Left ventricle myocardium superior (tissue), 1 donor: Measurements from ENCODE around the gene ANO9. TPM values are rescaled to one million over a fixed set of nuclear protein-coding genes. Genes with fewer than 3 reads are reported as not detected.
A peak's percentile ranks its signal among the peaks of the same experiment; 100 is the strongest.

Experiments
- ATAC-seq: fragments of 200-7000 bp; cut with Tn5 transposase; one replicate; pipeline ENCODE4 v1.9.1; 2020; ENCODE audit warnings: mild to moderate bottlenecking, moderate library complexity
- DNase-seq: peaks from one replicate; pipeline ENCODE4 v3.0.0-alpha.2; 2020
- intact Hi-C: fragments of 100-400 bp; cut with micrococcal nuclease; formaldehyde crosslinking; loops from one replicate; pipeline ENCODE4 v1.11.0; 2022
- long read RNA-seq: library from polyadenylated mRNA; unstranded; transcript quantifications from one replicate; pipeline ENCODE4 v2.0.0, GENCODE V29; 2021
- total RNA-seq: library from RNA; stranded (reverse); fragmentation: NEBNext Ultra II Directional; extraction: Animal tissue kit (Norgen Biotek cat#: 25700); gene quantifications from one replicate; pipeline ENCODE4 v1.2.1, GENCODE V29; 2021
- donor health status: DM: no; HTN: yes; CAD: no; lungs with severe emphysema.

Gene ANO9, protein sequence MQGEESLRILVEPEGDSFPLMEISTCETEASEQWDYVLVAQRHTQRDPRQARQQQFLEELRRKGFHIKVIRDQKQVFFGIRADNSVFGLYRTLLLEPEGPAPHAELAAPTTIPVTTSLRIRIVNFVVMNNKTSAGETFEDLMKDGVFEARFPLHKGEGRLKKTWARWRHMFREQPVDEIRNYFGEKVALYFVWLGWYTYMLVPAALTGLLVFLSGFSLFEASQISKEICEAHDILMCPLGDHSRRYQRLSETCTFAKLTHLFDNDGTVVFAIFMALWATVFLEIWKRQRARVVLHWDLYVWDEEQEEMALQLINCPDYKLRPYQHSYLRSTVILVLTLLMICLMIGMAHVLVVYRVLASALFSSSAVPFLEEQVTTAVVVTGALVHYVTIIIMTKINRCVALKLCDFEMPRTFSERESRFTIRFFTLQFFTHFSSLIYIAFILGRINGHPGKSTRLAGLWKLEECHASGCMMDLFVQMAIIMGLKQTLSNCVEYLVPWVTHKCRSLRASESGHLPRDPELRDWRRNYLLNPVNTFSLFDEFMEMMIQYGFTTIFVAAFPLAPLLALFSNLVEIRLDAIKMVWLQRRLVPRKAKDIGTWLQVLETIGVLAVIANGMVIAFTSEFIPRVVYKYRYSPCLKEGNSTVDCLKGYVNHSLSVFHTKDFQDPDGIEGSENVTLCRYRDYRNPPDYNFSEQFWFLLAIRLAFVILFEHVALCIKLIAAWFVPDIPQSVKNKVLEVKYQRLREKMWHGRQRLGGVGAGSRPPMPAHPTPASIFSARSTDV
- total RNA-seq: 1.3 TPM
- long read RNA-seq: 0 reads

- intact Hi-C loops: no loop called here
- ATAC-seq (no peak), DNase-seq (peak; percentile 34)
These were observed at the start of gene ANO9 for GRCh38 chr11:441418-442274. Gene ANO9 (minus strand): TSS chr11:442011. CDS start chr11:441926, 85 bp downstream.

DNA sequence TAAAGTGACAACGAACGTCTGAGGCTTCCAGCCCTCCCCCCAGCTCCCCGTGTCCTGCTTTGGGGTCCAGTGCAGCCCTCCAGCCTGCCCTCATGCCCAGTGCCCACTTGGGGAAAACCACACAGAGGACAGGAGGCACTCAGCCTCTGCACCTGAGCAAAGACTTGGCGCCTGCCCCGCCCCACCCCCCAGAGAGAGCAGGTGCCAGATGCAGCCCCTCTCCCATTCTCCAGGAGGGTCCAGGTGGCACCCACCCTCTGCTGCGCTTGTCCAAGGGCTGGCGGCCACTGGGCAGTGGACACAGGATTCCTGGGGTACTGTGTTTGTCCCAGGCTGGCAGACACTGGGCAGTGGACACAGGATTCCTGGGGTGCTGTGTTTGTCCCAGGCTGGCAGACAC lies 49.5 kb upstream of the ANO9 start:
- intact Hi-C loops: no loop called here
- DNase-seq: no peak
- ATAC-seq: no peak

DNA sequence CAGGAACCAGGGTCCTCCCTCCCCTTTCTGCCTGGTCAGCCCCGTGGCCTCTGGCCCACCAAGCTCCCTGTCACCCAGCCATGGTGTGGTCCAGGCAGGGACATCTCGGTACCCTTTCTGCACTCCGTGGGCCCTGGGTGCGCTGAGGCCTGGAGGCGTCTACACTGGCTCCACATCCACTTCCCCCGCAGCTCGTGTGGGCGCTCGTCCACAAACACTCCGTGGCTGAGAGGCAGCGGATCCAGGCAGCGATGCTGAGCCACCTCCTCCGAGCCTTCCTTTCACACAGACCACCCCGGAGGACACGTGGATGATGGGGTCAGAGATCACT lies 49.1 kb upstream of the ANO9 start:
- ATAC-seq: no peak
- DNase-seq: no peak
- intact Hi-C loops: no loop called here

DNA sequence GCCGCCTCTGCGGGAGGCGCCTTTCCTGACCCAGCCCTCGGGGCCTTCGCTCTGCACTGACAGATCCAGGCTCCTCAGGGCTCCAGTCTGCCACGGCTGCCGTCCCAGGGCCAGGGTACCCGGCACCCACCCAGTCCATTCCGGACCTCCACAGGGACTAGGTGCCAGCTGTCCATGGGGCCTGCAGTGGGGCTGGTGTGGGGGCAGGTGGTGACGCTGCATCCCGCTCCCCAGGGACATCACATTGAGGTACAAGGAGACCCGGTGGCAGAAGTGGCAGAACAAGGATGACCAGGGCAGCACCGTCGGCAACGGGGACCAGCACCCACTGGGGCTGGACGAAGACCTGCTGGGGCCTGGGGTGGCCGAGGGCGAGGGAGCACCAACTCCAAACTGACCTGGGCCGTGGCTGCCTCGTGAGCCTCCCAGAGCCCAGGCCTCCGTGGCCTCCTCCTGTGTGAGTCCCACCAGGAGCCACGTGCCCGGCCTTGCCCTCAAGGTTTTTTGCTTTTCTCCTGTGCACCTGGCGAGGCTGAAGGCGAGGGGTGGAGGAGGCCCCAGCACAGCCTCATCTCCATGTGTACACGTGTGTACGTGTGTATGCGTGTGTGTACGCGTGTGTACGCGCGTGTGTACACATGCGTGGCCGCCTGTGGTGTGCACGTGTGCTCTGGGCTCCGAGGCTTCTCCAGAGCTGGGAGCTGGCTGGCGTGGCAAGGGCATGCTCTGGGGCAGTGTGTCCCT lies 48.5 kb upstream of the ANO9 start:
- ATAC-seq (no peak), DNase-seq (peak; percentile 26)
- intact Hi-C loops: no loop called here

DNA sequence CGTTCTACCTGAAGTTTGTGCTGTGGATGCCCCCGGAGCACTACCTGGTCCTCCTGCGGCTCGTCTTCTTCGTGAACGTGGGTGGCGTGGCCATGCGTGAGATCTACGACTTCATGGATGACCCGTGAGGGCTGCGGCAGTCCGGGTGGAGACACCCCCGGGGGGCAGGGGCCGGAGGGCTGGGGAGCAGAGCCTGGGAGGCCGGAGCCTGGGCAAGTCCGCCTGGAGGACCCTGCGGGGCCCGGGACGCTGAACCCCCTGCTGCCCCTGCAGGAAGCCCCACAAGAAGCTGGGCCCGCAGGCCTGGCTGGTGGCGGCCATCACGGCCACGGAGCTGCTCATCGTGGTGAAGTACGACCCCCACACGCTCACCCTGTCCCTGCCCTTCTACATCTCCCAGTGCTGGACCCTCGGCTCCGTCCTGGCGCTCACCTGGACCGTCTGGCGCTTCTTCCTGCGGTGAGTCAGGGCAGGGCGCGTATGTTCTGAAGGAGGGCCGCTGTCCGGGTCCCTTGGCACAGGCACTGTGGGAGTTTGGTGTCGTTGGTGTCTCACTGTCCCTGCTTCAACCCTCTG lies 47.9 kb upstream of the ANO9 start:
- ATAC-seq (no peak), DNase-seq (no peak)
- intact Hi-C loops: no loop called here

DNA sequence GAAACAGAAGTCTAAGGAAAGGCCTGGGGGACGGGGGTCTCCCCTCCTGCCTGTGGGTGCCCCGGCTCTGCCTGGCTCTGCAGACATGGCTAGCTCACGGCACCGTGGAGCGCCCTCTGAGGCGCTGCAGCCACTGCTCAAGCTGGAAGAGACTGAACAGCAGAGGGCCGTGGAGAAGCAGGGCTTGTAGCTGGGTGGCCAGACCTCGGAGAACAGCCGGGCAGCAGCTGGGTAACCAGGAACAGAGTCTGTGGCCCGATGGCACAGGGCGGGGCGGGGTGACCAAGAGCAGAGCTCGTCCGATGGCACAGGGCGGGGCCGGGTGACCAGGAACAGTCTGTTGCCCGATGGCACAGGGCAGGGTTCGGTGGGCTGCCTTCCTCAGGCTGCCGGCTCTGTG lies 47.2 kb upstream of the ANO9 start:
- no peak for ATAC-seq
- intact Hi-C loops: no loop called here
- no peak for DNase-seq

GRCh38 chr11:488579-488978 lies 46.8 kb upstream of the ANO9 start:
- intact Hi-C loops: no loop called here
- ATAC-seq: no peak
- no peak for DNase-seq

DNA sequence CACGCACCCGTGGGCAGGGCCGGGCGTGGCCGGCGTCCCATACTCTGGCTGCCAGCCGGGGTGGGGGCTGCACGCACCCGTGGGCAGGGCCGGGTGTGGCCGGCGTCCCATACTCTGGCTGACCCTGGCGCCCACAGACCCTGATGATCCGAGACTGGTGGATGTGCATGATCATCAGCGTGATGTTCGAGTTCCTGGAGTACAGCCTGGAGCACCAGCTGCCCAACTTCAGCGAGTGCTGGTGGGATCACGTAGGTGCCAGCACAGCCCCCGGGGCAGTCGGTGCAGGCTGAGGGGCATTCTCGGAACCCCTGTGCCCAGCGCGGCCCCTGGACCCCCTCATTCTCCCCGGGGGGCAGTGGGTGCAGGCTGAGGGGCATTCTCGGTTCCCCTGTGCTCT lies 46.3 kb upstream of the ANO9 start:
- intact Hi-C loops: no loop called here
- ATAC-seq (no peak), DNase-seq (no peak)

DNA sequence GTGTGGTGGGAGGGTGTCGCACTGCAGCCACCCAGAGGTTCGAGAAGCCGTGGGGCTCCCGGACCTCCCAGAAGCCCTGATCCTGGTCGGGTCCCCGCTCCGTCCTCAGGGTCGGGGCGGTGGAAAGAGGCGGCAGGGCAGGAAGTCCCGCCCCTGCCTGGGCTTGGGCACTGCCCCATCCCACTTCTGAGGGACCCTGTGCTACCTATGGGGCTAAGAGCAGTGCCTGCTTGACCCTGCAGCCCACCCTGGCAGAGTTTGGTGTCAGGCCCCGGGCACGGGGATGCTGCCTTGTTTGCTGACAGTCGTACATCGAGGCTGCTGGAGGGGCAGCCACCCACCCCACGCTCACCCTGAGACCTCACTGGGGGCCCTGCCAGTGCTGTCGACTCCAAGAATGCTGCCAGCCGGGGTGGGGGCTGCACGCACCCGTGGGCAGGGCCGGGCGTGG lies 45.8 kb upstream of the ANO9 start:
- no peak for DNase-seq

DNA sequence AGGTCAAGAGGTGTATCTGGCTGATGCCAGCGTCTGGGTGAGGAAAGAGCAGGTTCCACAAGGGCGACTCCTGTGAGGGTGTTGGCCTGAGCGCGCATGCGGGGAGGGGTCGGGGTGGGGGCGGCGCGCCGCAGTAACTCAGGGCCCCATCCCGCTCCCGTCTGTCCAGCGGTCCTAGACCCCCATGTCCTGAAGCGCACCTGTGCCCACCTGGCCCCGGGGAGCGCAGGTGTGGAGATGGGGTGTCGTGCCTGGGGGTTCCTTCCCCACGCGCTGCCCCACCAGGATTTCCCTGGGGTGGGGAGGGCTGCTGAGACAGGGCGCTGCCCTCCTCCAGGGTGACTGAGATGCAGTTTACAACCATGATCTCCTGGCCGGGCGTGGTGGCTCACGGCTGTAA lies 44.4 kb upstream of the ANO9 start:
- no peak for ATAC-seq
- peak; percentile 10 for DNase-seq

More for the DNA sequence above, 45.8 kb upstream of the ANO9 start:
- no peak for ATAC-seq
- intact Hi-C loops: no loop called here

DNA sequence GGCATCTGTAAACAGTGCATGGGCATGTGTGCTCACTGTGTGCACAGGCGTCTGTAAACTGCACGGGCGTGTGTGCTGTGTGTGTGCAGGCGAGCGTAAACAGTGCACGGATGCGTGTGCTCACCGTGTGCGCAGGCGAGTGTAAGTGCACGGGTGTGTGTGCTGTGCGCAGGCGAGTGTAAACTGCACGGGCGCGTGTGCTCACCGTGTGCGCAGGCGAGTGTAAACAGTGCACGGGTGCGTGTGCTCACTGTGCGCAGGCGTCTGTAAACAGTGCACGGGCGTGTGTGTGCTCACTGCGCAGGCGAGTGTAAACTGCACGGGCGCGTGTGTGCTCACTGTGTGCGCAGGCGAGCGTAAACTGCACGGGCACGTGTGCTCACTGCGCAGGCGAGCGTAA lies 42.8 kb upstream of the ANO9 start:
- DNase-seq (no peak), ATAC-seq (no peak)
- intact Hi-C loops: no loop called here

More for the DNA sequence above, 44.4 kb upstream of the ANO9 start:
- intact Hi-C loops: no loop called here

- no peak for ATAC-seq
- no peak for DNase-seq
- intact Hi-C loops: no loop called here
These were observed 37.5 kb upstream of the ANO9 start for GRCh38 chr11:479311-479710.

DNA sequence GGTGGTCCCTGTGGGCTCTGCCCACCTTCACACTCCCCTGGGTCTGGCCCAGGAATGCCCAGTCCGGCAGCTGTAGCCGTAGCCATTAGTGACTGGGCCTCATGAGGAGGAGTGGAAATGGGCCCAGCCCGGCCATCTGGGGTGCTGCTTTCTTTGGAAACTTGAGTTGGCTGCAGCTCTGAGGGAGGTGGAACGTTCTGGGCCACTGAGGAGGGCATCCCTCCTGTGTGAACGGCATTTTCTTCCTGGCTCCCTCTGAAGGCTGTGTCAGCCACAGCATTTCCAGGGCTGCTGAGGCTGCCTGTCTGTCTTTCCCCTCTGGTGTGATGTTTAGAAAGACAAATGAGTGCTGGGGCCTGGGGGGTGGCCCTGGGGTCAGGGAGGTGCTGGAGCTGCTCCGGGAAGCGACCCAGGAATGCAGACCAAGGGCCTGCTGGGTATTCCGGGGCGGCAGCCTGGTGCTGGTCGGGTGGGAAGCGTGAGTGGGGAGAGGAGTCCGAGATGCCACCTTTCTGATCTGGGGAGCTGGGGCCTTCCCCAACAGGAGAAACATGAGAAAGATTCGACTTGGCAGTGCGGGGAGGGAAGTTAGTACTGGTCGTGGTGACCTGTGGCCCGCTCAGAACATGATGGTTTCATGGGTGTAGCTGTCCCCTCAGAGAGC lies 35.4 kb upstream of the ANO9 start:
- ATAC-seq (no peak), DNase-seq (no peak)

DNA sequence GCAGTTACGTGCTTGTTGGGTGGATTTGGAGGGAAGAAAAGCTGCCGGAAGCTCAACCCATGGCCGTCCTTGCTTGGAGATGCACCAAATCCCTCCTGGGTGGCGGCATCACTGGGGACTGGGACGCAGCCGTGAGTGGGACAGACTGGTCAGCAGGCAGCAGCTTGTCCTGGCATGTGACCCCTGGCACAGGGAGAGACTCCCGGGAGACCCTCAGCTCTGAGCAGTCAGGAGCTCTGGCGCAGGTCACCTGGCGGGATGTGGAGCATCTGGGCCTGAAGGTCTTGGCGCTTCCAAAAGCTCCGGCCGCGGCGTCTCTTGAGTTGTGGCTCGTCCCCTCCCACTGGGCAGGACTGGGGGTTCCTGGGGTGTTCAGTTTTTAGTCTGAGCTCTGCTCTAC lies 34.6 kb upstream of the ANO9 start:
- intact Hi-C loops: no loop called here
- ATAC-seq (no peak), DNase-seq (no peak)

More for the DNA sequence above, 35.4 kb upstream of the ANO9 start:
- intact Hi-C loops: no loop called here

DNA sequence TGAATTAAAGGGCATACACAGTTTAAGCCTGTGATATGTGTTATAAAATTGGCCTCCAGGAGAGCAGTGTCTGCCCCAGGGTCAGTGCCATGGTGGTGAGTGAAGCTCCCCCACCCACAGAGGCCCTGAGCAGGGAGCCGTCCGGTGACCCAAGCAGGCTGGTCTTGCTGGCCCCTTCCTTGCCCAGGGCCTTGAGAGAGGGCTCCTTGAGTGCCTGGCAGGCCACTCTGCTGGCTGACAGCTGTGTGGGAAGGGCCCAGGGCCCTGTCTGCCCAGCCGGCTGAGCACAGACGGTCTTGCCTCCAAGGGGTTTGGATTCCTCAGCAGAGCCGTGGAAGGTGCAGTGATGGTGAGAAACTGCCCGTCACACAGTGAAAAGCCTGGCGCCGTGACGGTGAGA lies 34.1 kb upstream of the ANO9 start:
- intact Hi-C loops: no loop called here
- ATAC-seq: no peak

DNA sequence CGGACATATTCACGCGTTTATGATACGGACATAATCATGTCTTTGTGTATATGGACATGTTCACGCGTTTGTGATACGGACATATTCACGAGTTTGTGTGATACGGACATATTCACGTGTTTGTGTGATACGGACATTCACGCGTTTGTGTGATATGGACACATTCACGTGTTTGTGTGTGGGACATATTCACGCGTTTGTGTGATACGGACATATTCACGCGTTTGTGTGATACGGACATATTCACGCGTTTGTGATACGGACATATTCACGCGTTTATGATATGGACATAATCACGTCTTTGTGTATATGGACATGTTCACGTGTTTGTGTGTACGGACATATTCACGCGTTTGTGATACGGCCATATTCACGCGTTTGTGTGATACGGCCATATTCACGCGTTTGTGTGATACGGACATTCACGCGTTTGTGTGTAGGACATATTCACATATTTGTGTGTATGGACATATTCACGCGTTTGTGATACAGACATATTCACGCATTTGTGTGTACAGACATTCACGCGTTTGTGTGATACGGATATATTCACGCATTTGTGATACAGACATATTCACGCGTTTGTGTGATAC lies 33.2 kb upstream of the ANO9 start:
- no peak for DNase-seq

More for the DNA sequence above, 34.1 kb upstream of the ANO9 start:
- DNase-seq: no peak

GRCh38 chr11:473962-474785 lies 32.4 kb upstream of the ANO9 start:
- intact Hi-C loops: no loop called here
- DNase-seq: no peak
- ATAC-seq: no peak

More for the DNA sequence above, 33.2 kb upstream of the ANO9 start:
- ATAC-seq: no peak
- intact Hi-C loops: no loop called here
